GM03348 (cell line): ENCODE data around the gene MYH9.

Experiments used
- DNase-seq: peaks from one replicate; pipeline ENCODE4 v3.0.0; 2012; ENCODE audit warnings: low spot score

MYH9 gene

GRCh38 chr22:36349726-36350125 is 38.0 kb downstream of the MYH9 start:
- DNase-seq, result no peak

GRCh38 chr22:36348760-36349159 is 39.0 kb downstream of the MYH9 start:
- no peak for DNase-seq

GRCh38 chr22:36347094-36347493 is 40.7 kb downstream of the MYH9 start:
- no peak for DNase-seq

- no peak for DNase-seq
These were observed 43.5 kb downstream of the MYH9 start for GRCh38 chr22:36344106-36344827.

GRCh38 chr22:36343720-36344105 is 44.1 kb downstream of the MYH9 start:
- no peak for DNase-seq

GRCh38 chr22:36343070-36343719 is 44.6 kb downstream of the MYH9 start:
- no peak for DNase-seq

GRCh38 chr22:36341640-36342041 is 46.1 kb downstream of the MYH9 start:
- DNase-seq, result no peak

GRCh38 chr22:36340621-36341020 is 47.1 kb downstream of the MYH9 start:
- DNase-seq, result no peak

- peak; percentile 70 for DNase-seq
These were observed 48.3 kb downstream of the MYH9 start for GRCh38 chr22:36339171-36340065.

- no peak for DNase-seq
These were observed 50.2 kb downstream of the MYH9 start for GRCh38 chr22:36337365-36338130.

- DNase-seq, result no peak
These were observed 51.3 kb downstream of the MYH9 start for GRCh38 chr22:36336246-36337182.

- no peak for DNase-seq
These were observed 52.1 kb downstream of the MYH9 start for GRCh38 chr22:36335621-36336020.

- peak; percentile 84 for DNase-seq
These were observed 52.8 kb downstream of the MYH9 start for GRCh38 chr22:36334821-36335603.

GRCh38 chr22:36334081-36334820 is 53.5 kb downstream of the MYH9 start:
- DNase-seq, result no peak

- DNase-seq, result no peak
These were observed 54.1 kb downstream of the MYH9 start for GRCh38 chr22:36333644-36334043.

- no peak for DNase-seq
These were observed 55.0 kb downstream of the MYH9 start for GRCh38 chr22:36332623-36333332.

GRCh38 chr22:36331912-36332622 is 55.7 kb downstream of the MYH9 start:
- peak; percentile 56 for DNase-seq

- peak; percentile 87 for DNase-seq
These were observed 56.4 kb downstream of the MYH9 start for GRCh38 chr22:36331306-36331911.
